Thyroid gland (tissue), 4 donors: ENCODE results near the gene S100Z. TPM values are rescaled to one million over a fixed set of nuclear protein-coding genes. Genes with fewer than 3 reads are reported as not detected.
"Not testable (repeated sequence)": the region's sequence is repeated elsewhere in the genome, so short reads cannot be mapped to it uniquely, and the experiment has no call there.

Experiments used
- DNase-seq, 2 donors: peaks; one replicate each; pipeline ENCODE4 v3.0.0-alpha.2; 2019
- H3K27ac ChIP-seq, 3 donors: fragments of 200-600 bp; sonication (generic); 1 replicate in 2 of 3; 2 replicates in 1 of 3; pipeline ENCODE4 v1.5.1; 2016 to 2019; ENCODE audit warnings: mild to moderate bottlenecking in 1 of 3, moderate library complexity in 1 of 3
- H3K27me3 ChIP-seq: fragments of 200-600 bp; sonication (generic); one replicate; pipeline ENCODE4 v1.5.1; 2019
- H3K36me3 ChIP-seq, 2 donors: fragments of 200-600 bp; sonication (generic); one replicate each; pipeline ENCODE4 v1.5.1; 2016 to 2019
- H3K4me1 ChIP-seq, 2 donors: fragments of 200-600 bp; sonication (generic); one replicate each; pipeline ENCODE4 v1.5.1; 2017 to 2019
- H3K4me3 ChIP-seq, 3 donors: fragments of 200-600 bp; sonication (generic); replicated peaks in 1 of 3; 1 replicate in 2 of 3; 2 replicates in 1 of 3; pipeline ENCODE4 v1.5.1; 2016; ENCODE audit warnings: mild to moderate bottlenecking in 1 of 3
- H3K9me3 ChIP-seq: fragments of 200-600 bp; sonication (generic); one replicate; pipeline ENCODE4 v1.5.1; 2017
- CTCF ChIP-seq, 6 experiments: fragments of 200-600 bp in 3 of 6; fragments of 450-650 bp in 3 of 6; sonication (generic) in 3 of 6; IDR thresholded peaks; one replicate each; pipeline ENCODE4 v1.5.1; 2016 to 2019; ENCODE audit warnings: antibody characterized with exemption in 6 of 6, mild to moderate bottlenecking in 2 of 6, inconsistent platforms in 1 of 6, moderate library complexity in 1 of 6
- POLR2A ChIP-seq, 2 donors: fragments of 450-650 bp; IDR thresholded peaks; one replicate each; pipeline ENCODE4 v1.6.1; 2017; ENCODE audit warnings: antibody characterized with exemption in 2 of 2, mild to moderate bottlenecking in 2 of 2, moderate library complexity in 1 of 2
- WGBS, 2 donors: methylation state at CpG; one replicate each; pipeline ENCODE4 v1.1.5; 2017; 5-methylcytosine and 5-hydroxymethylcytosine counted together
- intact Hi-C: fragments of 100-400 bp; cut with DNase I; formaldehyde crosslinking; loops from one replicate; pipeline ENCODE4 v1.15.1; 2023
- total RNA-seq, 4 donors: library from RNA; depleted of rRNA; stranded (reverse); fragments of >200 nt; gene quantifications; one replicate each; pipeline ENCODE4 v1.2.3, GENCODE V29; 2016

The S100Z gene
- total RNA-seq, 4 donors from 2014 or later, result not detected

GRCh38 chr5:76854644-76855043, 4.8 kb downstream of the S100Z start:
- H3K27ac ChIP-seq, result no peak overlapping the region
- TF ChIP-seq CTCF (IDR thresholded peaks at IDR 0.05) (no peak), POLR2A (IDR thresholded peaks at IDR 0.05) (no peak)
- no peaks in the 10 kb centered on the region for H3K9me3 ChIP-seq
- DNase-seq, result no peak
- no peaks in the 10 kb centered on the region for H3K27me3 ChIP-seq
- H3K4me3 ChIP-seq, result no peak overlapping the region
- intact Hi-C loops, result no loop called here
- H3K4me1 ChIP-seq, result no peaks in the 10 kb centered on the region
- no peaks in the 10 kb centered on the region for H3K36me3 ChIP-seq

GRCh38 chr5:76855501-76855900, 5.7 kb downstream of the S100Z start:
- H3K9me3 ChIP-seq, H3K4me1 ChIP-seq, H3K27ac ChIP-seq, H3K4me3 ChIP-seq, DNase-seq, H3K27me3 ChIP-seq, intact Hi-C loops, H3K36me3 ChIP-seq: not testable (repeated sequence)

GRCh38 chr5:76855961-76856360, 6.1 kb downstream of the S100Z start:
- 80 to 94% methylated on average over 3 of the region's 3 CpGs for WGBS, 2 donors
- intact Hi-C loops, result no loop called here
- Histone ChIP-seq H3K36me3 (no peaks in the 10 kb centered on the region), H3K4me3 (no peak overlapping the region), H3K27me3 (no peaks in the 10 kb centered on the region), H3K4me1 (no peaks in the 10 kb centered on the region), H3K27ac (no peak overlapping the region), H3K9me3 (no peaks in the 10 kb centered on the region)
- DNase-seq, result no peak
- TF ChIP-seq CTCF (IDR thresholded peaks at IDR 0.05) (no peak), POLR2A (IDR thresholded peaks at IDR 0.05) (no peak)

GRCh38 chr5:76856800-76857199, 7.0 kb downstream of the S100Z start:
- H3K9me3 ChIP-seq, intact Hi-C loops, H3K4me3 ChIP-seq, H3K27ac ChIP-seq, DNase-seq, H3K4me1 ChIP-seq, H3K36me3 ChIP-seq, H3K27me3 ChIP-seq: not testable (repeated sequence)
- 75 to 87% methylated on average over 4 of the region's 4 CpGs for WGBS, 2 donors

GRCh38 chr5:76859591-76860247, 9.9 kb downstream of the S100Z start:
- intact Hi-C loops, result no loop called here
- no peak for TF ChIP-seq POLR2A (IDR thresholded peaks at IDR 0.05)
- TF ChIP-seq CTCF (IDR thresholded peaks at IDR 0.05), result no peak
- no peak overlapping the region for H3K4me3 ChIP-seq
- no peaks in the 10 kb centered on the region for H3K9me3 ChIP-seq
- no peak overlapping the region for H3K27ac ChIP-seq
- H3K27me3 ChIP-seq, result no peaks in the 10 kb centered on the region
- DNase-seq, result no peak
- WGBS, 2 donors, result 89 to 92% methylated on average over 10 of the region's 10 CpGs
- H3K4me1 ChIP-seq, result no peaks in the 10 kb centered on the region
- no peaks in the 10 kb centered on the region for H3K36me3 ChIP-seq

- DNase-seq, result no peak
- Histone ChIP-seq H3K9me3 (no peaks in the 10 kb centered on the region), H3K36me3 (no peaks in the 10 kb centered on the region), H3K4me3 (no peak overlapping the region), H3K27me3 (no peaks in the 10 kb centered on the region), H3K27ac (no peak overlapping the region), H3K4me1 (no peaks in the 10 kb centered on the region)
- intact Hi-C loops, result no loop called here
- 77 to 86% methylated on average over 5 of the region's 5 CpGs for WGBS, 2 donors
- no peak for TF ChIP-seq POLR2A (IDR thresholded peaks at IDR 0.05)
- no peak for TF ChIP-seq CTCF (IDR thresholded peaks at IDR 0.05)
These were observed 11.8 kb downstream of the S100Z start for GRCh38 chr5:76861612-76862011.
